Endothelial cell (in vitro differentiated cells): ENCODE data around the gene RASSF6. TPM values are rescaled to one million over a fixed set of nuclear protein-coding genes. Genes with fewer than 3 reads are reported as not detected.

Experiments used
- DNase-seq: peaks from one replicate; pipeline ENCODE4 v3.0.0; 2021; ENCODE audit warnings: low spot score
- H3K27ac Mint-ChIP-seq: one replicate; pipeline ENCODE4 v1.8.0; 2021; ENCODE audit warnings: mixed read lengths, inconsistent platforms; ENCODE audit not compliant: unreplicated experiment
- H3K27me3 Mint-ChIP-seq: one replicate; pipeline ENCODE4 v1.8.0; 2021; ENCODE audit warnings: mild to moderate bottlenecking, moderate library complexity, mixed read lengths, inconsistent platforms; ENCODE audit not compliant: unreplicated experiment
- H3K36me3 Mint-ChIP-seq: one replicate; pipeline ENCODE4 v1.8.0; 2021; ENCODE audit warnings: mild to moderate bottlenecking, low read depth, mixed read lengths, inconsistent platforms; ENCODE audit not compliant: unreplicated experiment
- H3K4me1 Mint-ChIP-seq: one replicate; pipeline ENCODE4 v1.8.0; 2021; ENCODE audit warnings: mild to moderate bottlenecking, mixed read lengths, inconsistent platforms; ENCODE audit not compliant: unreplicated experiment
- H3K4me3 Mint-ChIP-seq: one replicate; pipeline ENCODE4 v1.8.0; 2021; ENCODE audit warnings: mild to moderate bottlenecking, mixed read lengths, inconsistent platforms; ENCODE audit not compliant: unreplicated experiment
- H3K9me3 Mint-ChIP-seq: one replicate; pipeline ENCODE4 v1.8.0; 2021; ENCODE audit warnings: mixed read lengths, inconsistent platforms; ENCODE audit not compliant: unreplicated experiment
- total RNA-seq: library from RNA; stranded (reverse); fragmentation: NEBNext Ultra II Directional; extraction: Animal tissue kit (Norgen Biotek cat#: 25700); gene quantifications from one replicate; pipeline ENCODE4 v1.2.1, GENCODE V29; 2021; ENCODE audit not compliant: unreplicated experiment
- TF ChIP-seq, protein P1 (sequence below): fragments of 200-600 bp; sonication (generic); IDR thresholded peaks from one replicate; pipeline ENCODE4 v1.5.0; 2021; ENCODE audit warnings: antibody characterized with exemption; ENCODE audit not compliant: unreplicated experiment

The RASSF6 gene
- total RNA-seq, 1 donor from 2014 or later = not detected

DNA sequence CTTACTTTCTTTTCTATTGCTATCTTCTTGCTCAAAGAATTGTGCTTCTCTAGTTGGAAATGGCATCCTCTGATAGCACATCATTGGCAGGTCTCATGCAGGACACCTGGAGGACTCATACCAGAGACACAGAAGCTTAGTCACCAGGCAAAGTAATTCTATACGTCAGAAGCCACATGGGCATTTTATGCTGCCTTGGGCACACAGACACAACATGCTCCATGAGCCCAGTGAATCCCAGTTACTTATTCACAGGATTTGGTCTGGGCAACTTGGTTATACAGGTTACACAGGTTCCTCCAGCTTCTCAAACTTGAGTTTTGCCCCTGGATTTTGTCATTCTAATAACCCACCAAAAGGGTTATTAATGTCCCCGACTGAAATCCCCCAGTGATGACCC is 7.1 kb downstream of the RASSF6 start:
- H3K36me3 Mint-ChIP-seq = no peaks in the 10 kb centered on the region
- peaks cover 2% of the 10 kb centered on the region for H3K27me3 Mint-ChIP-seq
- H3K4me1 Mint-ChIP-seq = no peaks in the 10 kb centered on the region
- no peak for DNase-seq
- no peak overlapping the region for H3K4me3 Mint-ChIP-seq
- no peak overlapping the region for H3K27ac Mint-ChIP-seq
- H3K9me3 Mint-ChIP-seq = no peaks in the 10 kb centered on the region
- TF ChIP-seq, protein P1, sequence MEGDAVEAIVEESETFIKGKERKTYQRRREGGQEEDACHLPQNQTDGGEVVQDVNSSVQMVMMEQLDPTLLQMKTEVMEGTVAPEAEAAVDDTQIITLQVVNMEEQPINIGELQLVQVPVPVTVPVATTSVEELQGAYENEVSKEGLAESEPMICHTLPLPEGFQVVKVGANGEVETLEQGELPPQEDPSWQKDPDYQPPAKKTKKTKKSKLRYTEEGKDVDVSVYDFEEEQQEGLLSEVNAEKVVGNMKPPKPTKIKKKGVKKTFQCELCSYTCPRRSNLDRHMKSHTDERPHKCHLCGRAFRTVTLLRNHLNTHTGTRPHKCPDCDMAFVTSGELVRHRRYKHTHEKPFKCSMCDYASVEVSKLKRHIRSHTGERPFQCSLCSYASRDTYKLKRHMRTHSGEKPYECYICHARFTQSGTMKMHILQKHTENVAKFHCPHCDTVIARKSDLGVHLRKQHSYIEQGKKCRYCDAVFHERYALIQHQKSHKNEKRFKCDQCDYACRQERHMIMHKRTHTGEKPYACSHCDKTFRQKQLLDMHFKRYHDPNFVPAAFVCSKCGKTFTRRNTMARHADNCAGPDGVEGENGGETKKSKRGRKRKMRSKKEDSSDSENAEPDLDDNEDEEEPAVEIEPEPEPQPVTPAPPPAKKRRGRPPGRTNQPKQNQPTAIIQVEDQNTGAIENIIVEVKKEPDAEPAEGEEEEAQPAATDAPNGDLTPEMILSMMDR = no peak

DNA sequence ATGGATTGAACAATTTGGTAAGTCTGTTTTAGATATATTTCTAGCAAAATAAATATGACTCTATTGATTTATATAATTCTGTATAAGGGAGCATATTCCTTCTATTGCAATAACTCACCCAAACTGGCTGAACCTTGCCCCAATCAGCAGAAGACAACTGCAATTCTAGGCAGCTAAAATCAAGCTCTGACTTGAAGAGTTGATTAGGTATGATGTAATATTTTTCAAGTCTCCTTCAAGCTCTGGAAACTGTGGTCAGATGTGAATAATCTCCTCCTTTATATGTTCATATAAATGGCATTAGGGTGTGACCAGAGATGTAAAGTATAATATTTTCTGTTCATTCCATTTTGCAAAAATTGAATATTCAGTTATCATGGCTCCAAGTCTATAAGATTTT is 8.2 kb downstream of the RASSF6 start:
- H3K9me3 Mint-ChIP-seq = no peaks in the 10 kb centered on the region
- peaks cover 2% of the 10 kb centered on the region for H3K27me3 Mint-ChIP-seq
- H3K4me3 Mint-ChIP-seq = no peak overlapping the region
- no peaks in the 10 kb centered on the region for H3K4me1 Mint-ChIP-seq
- DNase-seq = no peak
- TF ChIP-seq, protein P1 = no peak
- no peak overlapping the region for H3K27ac Mint-ChIP-seq
- no peaks in the 10 kb centered on the region for H3K36me3 Mint-ChIP-seq

DNA sequence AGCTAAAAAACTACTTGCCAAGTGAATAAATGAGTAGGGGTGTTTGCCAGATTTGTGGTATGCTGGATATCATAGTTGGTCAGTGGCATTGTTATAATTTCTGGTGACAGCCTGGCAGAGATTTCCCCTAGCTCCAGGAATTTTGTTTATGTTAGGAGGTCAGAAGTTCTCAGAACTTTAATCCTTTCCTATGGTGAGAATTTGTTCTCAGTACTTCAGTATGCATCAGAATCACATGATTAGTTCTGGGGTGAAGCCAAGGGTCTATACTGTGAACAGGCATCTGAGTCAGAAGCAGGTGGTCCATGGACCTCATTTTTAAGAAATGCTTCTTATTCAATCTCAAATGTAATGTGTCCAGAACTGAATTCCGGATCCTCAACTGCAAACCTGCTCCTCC is 10.5 kb downstream of the RASSF6 start:
- TF ChIP-seq, protein P1 = no peak
- no peak overlapping the region for H3K4me3 Mint-ChIP-seq
- H3K27me3 Mint-ChIP-seq = peaks cover 2% of the 10 kb centered on the region
- no peak for DNase-seq
- H3K9me3 Mint-ChIP-seq = no peaks in the 10 kb centered on the region
- no peaks in the 10 kb centered on the region for H3K4me1 Mint-ChIP-seq
- H3K27ac Mint-ChIP-seq = no peak overlapping the region
- H3K36me3 Mint-ChIP-seq = no peaks in the 10 kb centered on the region

DNA sequence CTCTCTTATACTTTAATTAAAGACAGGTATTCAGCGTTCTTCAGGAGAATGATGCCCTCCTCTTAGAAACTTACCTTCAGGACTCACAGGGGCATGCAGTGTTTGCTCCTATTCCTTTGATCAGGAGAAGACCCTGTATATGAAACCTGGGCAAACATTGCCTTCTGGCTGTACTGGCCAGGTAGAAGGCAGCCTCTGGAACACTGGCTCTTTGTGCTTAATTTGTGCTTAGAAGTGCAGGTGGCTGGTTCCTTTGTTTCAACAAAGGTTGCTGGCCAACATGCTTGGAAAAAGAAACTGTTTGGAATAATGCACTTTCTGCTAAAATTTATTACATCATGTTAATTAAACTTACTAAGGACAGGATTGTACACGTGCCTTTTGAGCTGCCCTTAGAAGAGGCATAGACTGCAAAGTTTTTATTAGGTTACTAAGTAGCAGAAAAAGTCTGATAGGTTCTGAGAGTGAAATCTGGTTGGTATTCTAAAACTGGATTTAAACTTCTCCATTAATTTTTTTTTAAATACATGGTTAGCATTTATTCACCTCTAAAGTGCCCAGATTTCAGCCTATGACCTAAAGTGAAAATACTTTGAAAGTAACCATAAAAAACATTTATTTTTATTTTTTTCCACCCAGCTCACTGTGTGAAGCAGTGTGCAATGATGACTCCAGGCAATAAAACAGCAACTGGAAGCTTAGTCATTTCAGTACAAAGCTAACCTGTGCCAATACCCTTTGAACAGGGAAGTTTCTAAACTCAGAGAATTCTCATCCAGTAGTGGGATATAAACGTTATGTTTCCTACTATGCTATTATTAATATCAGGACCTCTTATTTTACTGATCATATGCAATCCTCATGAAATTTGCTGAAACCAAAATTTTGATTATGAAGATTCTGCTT is 11.3 kb downstream of the RASSF6 start:
- no peak for DNase-seq
- no peaks in the 10 kb centered on the region for H3K36me3 Mint-ChIP-seq
- no peaks in the 10 kb centered on the region for H3K4me1 Mint-ChIP-seq
- H3K9me3 Mint-ChIP-seq = no peaks in the 10 kb centered on the region
- H3K4me3 Mint-ChIP-seq = no peak overlapping the region
- no peak overlapping the region for H3K27ac Mint-ChIP-seq
- TF ChIP-seq, protein P1 = no peak
- H3K27me3 Mint-ChIP-seq = peaks cover 2% of the 10 kb centered on the region

DNA sequence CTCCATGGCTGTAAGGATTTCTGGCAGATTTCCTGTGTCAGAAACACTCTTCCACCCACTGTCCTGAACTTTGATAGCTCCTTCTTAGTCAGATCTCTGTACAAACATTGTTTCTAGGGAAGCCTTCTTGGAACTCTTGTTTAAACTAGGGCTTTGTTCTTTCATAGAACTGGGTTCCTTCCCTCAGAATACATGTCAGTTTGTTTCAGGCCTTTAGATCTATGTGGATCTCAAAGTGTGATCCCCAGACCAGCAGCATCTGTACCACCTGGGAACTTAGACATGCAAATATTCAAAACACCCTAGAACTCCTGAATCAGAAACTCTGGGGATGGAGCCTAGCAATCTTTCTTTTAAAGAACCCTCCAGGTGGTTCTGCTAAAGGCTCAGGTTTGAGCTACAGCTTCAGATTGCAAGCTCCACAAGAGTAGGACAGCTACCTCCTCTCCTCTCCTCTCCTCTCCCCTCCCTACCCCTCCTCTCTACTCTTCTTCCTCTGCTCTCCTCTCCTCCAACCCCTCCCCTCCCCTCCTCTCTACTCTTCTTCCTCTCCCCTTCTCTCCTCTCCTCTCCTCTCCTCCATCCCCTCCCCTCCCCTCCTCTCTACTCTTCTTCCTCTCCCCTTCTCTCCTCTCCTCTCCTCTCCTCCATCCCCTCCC is 12.7 kb downstream of the RASSF6 start:
- DNase-seq = no peak
- Mint-ChIP-seq H3K4me1 (no peaks in the 10 kb centered on the region), H3K36me3 (no peaks in the 10 kb centered on the region), H3K4me3 (no peak overlapping the region), H3K27me3 (peaks cover 2% of the 10 kb centered on the region), H3K27ac (no peak overlapping the region), H3K9me3 (no peaks in the 10 kb centered on the region)
- TF ChIP-seq, protein P1 = no peak
